Cardiac septum (tissue), 1 donor: Measurements from ENCODE around the gene ATOH8. TPM values are rescaled to one million over a fixed set of nuclear protein-coding genes. Genes with fewer than 3 reads are reported as not detected.
"Not testable (repeated sequence)": the region's sequence is repeated elsewhere in the genome, so short reads cannot be mapped to it uniquely, and the experiment has no call there.

Experiments
- DNase-seq: peaks from one replicate; pipeline ENCODE4 v3.0.0-alpha.2; 2020; ENCODE audit warnings: low spot score
- intact Hi-C: fragments of 100-400 bp; cut with DNase I; formaldehyde crosslinking; loops from one replicate; pipeline ENCODE4 v1.14.0; 2022
- total RNA-seq: library from RNA; stranded (reverse); fragmentation: NEBNext Ultra II Directional; extraction: Animal tissue kit (Norgen Biotek cat#: 25700); gene quantifications from one replicate; pipeline ENCODE4 v1.2.1, GENCODE V29; 2021
- donor health status: DM: no; HTN: no; CAD: no.

Gene ATOH8
- total RNA-seq, 1 donor from 2014 or later: 21.0 TPM

DNA sequence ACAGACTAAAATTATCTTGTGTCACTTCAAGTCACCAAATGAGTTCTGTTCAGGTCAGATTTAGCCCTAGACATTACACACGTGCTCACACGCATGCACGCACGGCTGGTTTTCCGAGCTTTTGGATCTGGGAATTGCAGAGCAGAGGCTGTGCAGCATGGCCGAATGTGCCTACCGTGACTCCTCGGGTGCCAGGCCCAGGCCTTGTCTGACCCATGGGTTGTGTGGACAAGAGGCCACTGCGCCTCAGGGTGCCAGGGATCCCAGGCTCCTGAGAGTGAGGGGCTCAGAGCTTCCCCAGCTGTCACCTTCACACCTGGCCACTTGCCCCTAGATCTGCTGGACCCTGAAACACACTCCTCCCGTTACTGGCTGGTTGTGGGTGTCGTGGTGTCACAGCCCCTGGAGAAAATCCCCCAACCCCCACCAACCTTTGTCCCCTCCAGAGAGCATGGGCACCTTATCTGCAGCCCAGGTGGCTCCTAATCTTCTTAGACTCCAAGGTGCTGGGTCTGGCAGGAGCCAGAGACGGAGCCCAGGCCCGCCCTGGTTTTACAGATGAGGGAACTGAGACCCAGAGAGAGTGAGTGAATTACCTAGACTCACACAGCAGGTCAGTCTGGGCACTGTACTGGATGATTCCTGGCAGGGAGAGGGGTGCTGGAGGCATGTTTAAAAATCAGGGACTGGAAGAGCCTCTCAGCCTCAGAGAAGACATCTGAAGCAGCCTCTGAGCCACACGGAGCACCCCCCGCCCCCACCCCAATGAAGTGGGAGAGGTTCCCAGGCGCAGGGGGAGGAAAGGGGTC lies 56.8 kb downstream of the ATOH8 start:
- intact Hi-C loops: no loop called here
- peak; percentile 73 for DNase-seq

DNA sequence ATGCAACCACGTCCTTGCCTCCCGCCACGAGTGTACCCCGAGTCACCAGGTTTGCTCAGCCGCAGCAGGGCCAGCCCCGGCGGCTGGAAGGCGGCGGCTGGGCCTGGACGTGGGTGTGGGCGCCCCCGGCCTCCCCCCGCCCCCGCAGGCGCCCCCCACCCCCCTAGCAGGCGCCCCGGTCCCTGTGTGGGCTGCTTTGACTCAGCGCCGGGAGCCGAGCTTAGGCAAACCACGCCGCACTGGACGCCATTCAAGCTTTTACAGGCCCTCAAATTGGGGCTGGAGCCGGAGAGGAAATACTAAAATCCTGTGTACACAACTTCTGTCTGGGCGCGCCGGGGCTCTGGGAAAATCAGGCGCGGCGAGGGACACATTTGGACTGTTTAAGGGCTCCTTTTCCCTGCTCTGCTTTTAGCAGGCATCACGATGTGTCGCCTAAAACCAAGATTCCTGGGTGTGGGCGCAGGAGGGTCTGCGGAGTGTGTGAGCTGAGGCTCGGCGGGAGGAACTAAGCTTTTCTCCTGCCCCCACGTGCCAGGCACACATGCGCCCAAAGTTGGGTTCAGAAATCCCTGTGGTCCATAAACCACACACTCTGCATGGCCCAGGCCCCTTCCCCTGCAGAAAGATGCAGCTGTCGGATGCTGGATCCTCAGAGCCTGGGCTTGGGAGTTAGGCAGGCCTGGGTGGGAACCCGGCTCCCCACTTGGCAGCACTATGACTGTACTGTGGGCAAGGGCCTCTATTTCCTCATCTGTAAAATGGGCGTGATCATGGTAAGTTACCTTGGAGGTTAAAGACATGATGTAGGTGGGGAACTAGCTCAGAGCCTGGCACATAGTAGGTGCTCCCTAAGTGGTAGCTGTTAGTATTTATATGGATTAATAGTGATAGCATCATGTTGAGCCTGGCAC lies 57.6 kb downstream of the ATOH8 start:
- intact Hi-C loops: no loop called here

DNA sequence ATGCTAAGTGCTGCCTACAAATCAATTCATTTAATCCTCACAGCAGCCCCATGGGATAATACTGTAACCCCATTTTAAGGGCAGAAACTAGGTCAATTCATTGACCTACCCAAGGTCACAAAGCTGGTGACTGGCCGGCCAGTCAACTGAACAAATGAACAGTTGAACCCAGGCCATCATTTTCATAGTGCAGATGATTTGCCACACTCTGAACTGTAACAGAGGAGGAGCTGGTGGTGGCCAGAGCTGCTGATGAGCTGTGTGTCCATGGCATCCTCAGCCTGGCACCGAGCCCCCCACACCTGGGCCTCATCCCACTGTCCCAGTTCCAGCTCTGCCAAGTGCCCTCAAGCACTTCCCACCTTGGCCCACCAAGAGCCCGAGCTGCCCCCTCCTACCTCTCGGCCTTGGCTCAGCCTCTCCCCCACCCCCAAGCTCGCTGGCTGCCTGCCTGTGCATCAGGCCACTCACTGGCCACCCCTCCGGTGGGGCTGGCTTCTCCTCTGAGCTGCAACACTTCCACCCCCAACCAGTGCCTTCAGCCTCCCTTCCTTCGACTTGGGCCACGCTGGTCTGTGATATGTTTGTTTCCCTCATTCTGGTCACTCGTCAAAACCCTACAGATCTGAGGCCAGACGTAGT lies 58.4 kb downstream of the ATOH8 start:
- intact Hi-C loops: no loop called here
- DNase-seq: no peak

More for the DNA sequence above, 57.6 kb downstream of the ATOH8 start:
- DNase-seq: no peak

DNA sequence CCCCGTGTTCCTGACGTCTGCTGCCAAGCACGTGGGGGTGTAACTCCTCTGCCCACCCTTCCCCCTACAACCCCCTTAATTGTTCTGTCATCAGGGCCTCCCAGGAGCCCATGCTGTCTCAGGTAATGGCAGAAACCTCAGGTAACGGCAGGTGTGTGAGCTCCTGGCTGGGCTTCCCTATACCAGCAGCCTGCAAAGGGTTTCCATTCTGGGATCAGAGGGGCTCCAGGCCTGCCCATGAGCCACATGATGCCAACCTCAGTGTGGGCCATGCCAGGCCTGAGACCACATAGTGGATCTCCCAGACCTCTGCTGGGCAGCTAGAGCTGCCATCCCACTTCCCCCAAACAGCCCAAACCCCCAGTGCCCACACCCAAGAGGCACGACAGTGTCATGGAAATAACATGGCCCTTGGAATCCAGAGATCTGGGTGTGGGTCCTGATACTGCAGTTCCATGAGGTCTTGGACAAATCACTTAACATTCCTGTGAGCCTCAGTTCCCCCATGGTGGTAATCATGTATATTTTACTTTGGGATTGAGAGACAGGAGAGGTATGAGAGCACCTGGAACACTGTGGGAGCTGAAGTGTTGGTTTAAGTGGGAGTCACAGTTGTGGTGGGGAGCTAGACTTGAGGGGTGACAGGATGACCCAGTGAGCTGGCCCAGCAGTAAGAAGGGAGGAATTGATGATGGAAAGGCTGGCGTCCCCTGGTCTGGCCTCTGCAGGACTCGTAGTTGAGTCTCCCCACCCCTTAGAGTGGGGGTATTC lies 59.6 kb downstream of the ATOH8 start:
- no peak for DNase-seq
- intact Hi-C loops: no loop called here

DNA sequence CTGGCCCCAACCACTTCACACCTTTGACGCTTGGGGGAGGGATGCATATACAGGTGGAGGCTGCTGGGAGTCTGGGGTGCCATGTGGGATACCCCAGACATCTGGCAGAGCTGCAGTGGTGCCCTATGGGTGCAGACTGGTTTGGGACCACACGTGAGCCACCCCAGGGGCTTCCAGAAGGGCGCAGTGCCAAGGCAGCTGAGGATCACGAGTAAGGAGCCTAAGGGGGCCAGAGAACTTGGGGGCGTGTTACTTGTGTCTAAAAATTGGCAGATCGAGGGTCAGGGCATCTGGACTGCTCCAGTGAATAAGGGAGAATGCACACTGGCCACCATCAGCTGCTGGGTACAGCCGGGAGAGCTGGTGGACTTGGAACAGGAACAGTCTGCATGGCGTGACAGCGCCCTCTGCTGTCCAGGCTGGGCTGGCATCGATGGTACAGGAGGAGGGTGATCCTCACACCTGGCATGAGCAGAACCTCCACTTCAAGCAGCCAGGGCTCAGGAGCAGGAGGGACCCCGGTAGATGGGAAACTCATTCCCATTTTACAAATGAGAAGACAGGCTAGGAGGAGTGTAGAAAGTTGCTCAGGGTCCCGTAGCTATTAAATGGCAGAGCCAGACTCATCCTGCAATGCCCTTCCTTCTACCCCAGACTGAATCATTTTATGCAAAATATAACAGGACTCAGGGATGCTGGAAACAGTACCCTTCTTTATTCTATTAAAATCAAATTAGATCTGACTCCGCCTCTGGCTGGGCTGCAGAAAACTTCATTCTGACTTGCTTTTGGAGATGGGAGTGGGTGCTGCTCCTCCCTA lies 60.4 kb downstream of the ATOH8 start:
- peak; percentile 95 for DNase-seq
- intact Hi-C loops: loop anchor here (1.0 to 2.0 kb wide), 3 partner anchors 63 to 177 kb away; no protein-coding TSS in a partner anchor

DNA sequence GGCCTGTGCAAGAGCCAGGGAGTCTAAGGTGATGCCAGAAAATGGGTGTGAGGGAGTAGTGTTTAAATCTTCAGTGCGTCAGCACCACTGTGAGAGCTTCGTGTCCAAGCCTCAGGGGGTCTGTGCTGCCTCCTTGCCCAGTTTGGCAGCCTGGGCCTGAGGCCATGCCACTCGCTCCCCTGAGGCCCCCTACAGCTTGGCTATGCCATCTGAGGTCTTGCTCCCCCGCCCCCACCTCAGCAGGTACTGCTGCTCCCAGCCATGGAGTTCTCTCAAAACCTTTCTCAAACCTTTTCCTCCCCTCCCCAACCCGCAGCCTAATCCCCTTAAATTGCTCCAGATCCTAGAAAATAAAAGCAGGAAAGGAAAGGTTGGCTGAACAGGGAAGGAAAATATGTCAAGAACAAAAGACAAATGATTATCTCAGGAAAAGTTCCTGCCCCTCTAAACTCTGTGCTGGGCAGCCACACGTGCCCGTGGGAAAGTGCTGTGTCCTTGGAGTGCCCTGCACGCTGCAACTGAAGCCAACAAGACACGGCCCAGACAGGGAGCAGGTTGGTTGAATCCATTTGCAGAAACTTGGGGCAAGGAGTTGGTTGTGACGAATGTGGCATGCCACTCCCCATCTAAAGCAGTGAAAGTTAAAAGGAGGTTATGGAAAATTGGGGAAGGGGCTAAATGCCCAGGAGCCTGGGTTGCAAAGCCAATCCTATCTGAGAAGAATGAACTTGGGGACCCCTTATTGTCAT lies 61.2 kb downstream of the ATOH8 start:
- intact Hi-C loops: loop anchor here (1.0 to 2.0 kb wide), 3 partner anchors 64 to 178 kb away; no protein-coding TSS in a partner anchor
- no peak for DNase-seq

DNA sequence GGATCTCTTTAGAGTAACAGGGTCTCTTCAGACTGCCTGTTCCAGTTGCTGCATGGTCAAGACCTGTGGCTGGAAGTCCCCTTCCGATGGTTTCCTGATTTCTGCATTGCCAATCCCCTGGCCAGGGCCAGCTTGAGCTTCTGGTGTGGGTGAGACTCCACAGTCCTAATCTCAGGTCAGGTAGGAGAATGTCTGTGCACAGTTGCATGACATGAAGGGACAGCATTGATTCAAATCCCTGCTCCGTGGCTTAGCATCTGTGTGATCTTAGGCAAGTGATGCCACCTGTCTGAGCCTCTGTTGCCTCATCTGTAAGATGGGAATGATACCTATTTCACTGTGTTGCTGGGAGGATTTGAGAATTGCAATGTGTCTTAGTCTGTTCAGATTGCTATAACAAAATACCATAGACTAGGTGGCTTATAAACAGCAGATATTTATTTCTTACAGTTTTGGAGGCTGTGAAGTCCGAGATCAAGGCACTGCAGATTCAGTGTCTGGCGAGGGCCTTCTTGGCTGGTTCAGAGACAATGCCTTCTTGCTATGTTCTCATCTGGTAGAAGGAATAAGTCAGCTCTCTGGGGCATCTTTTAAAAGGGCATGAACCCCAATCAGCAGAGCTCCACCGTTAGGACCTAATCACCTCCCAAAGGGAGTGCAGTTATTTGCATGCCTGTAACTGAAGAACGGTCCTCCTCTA lies 66.2 kb downstream of the ATOH8 start:
- intact Hi-C loops: no loop called here
- no peak for DNase-seq

DNA sequence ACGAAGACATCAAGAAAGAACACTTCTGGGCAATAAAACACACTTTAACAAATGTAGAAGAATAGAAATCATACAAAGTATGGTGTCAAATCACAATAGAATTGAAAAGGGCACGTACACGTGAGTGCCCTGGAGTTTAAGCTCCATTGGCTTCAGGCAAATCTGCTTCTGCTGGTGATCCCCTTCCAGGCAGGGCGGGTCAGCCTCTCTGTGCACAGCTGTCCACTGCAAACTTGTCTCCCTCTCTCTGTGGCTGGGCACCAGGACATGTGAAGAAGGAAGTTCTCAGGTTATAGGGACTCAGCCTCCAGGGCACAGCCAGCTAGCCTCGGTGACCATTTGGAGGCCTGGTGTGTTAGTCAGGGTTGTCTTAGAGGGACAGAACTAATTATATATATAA lies 69.0 kb downstream of the ATOH8 start:
- DNase-seq: no peak
- intact Hi-C loops: no loop called here

DNA sequence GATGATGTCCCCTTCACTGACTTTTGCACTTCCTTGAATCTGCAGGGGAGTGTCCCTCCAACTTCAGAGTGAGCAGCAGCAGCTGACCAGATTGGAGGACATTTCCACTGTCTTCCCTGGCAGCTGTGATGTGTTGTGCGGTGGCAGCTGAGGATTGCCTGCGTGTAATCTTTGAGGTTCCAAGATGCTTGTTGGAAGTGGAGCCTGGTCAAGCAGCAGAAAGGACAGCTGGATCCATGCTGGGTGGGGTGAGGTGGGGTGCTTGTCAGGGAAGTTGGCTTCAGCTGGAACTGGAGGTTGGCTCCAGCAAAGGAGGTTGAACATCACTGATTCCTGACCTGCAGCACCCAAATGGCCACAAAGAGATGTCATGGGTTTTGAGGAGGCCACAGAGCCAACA lies 70.2 kb downstream of the ATOH8 start:
- DNase-seq: no peak
- intact Hi-C loops: no loop called here

DNA sequence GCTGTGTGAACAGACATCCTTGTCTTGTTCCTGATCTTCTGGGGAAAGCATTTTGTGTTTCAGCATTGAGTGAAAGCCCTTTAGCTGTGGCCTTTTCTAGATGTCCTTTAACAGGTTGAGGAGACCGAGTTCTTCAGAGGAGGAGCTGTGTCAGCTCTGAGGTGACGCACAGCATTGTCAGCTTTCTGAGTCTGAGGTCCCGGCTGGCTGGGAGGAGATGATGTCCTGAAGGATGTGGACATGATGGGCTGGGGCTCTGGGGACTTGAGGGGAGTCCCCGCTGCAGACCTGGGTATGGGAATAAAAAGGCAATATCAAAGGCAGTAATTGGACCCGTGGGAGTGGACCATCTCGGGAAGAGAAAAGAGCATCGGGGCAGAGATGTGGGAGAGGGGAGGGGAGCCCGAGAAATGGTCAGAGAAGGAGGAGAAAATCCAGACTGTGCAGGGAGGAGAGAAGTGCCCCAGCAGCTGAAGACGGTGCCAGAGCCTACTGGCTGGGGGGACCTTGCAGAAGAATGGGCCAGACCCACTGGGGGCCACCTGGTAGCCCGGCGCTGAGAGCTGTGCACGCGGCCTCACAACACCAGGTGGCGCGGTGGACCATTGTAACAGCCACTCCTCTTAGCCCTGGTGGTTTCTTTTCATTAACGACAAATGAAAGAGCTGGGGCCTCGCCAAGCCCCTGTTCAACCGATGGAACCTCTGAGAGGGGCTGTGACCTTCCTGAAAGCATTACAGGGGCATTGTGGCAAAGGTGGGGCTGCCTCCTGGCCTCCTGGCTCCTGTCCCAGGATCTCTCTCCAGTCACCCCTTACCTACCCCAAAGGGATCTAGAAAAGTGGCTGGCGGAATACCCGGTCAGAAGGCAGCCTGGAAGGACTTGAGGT lies 73.4 kb downstream of the ATOH8 start:
- intact Hi-C loops: loop anchor here (1.0 to 2.0 kb wide), 2 partner anchors 62 to 253 kb away; partner anchors contain the start of gene ST3GAL5
- peak; percentile 79 for DNase-seq

DNA sequence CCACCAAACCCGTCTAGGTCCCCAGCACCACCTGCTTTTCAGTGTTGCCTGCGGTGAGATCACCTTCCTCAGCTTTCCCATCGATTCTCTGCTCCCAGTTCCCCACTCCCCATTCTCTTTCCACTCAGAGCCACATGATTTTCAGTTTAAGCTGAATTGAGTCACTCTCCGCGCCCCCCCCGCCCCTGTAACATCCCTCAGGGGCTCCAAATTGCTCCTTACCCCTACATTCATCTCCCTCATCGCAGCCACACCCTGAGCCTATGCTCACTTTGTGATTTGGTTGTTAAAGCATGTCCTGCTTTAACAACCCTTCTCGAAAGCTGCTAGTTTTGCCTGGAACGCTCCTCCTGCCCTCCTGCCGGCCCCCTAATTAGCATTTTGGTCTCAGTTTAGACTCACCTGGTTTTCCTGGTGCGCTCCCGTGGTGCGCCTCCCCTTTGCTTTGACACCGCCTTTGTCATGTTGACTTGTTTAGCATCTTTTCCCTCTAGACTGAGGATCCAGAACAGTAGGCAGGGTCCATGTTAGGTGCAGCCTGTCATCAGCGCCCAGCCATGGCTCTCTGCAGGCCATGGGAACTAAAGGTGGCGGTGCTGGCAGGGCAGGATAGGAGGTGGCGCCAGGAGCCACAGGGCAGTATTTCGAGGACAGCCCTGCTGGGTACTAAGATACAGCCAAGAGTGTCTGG lies 74.2 kb downstream of the ATOH8 start:
- DNase-seq: peak; percentile 38
- intact Hi-C loops: loop anchor here (1.0 to 2.0 kb wide), 2 partner anchors 61 to 252 kb away; partner anchors contain the start of gene ST3GAL5

DNA sequence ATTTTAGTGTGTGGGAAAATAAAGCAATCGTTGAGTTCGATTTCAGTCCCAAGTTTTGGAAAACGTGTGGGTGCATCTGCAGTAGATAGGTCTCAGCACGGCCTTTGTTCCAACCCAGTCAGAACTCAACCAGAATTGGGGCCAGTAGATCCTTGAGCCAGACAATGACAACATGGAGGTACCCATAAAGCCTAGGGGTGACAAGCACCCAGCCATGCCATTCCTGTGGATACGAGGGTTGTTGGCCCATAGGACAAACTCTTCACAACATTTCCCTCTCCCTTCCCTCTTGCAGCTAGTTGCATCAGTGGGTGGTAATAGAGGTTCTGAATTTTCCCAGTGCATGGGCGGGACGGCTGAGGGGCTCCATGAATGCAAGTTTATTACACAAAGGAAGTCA lies 74.9 kb downstream of the ATOH8 start:
- DNase-seq: peak; percentile 41
- intact Hi-C loops: no loop called here

DNA sequence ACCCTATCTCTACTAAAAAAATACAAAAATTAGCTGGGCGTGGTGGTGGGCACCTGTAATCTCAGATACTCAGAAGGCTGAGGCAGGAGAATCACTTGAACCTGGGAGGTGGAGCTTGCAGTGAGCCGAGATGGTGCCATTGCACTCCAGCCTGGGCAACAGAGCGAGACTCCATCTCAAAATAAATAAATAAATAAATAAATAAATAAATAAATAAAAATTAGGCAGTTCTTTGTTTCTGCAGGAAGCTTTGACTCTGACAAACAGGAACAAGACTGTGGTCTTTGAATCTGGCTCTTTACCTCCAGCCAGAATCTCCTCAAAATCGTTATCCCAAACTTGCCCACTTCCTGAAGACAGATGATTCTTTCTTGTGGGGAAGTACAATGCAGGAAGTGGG lies 75.6 kb downstream of the ATOH8 start:
- intact Hi-C loops, DNase-seq: not testable (repeated sequence)

DNA sequence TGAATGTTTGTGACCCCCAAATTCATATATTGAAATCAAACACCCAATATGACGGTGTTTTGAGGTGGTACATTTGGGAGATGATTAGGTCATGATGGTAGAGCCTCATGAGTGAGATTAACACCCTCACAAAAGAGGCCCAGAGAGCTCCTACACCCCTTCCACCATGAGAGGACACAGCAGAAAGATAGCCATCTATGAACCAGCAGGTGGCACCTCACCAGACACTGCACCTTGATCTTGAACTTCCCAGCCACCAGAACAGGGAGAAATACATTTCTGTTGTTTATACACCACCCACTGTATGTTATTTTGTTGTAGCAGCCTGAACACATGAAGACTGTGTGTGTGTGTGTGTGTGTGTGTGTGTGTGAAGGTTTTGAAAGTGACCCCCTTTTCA lies 76.9 kb downstream of the ATOH8 start:
- no peak for DNase-seq
- intact Hi-C loops: no loop called here

DNA sequence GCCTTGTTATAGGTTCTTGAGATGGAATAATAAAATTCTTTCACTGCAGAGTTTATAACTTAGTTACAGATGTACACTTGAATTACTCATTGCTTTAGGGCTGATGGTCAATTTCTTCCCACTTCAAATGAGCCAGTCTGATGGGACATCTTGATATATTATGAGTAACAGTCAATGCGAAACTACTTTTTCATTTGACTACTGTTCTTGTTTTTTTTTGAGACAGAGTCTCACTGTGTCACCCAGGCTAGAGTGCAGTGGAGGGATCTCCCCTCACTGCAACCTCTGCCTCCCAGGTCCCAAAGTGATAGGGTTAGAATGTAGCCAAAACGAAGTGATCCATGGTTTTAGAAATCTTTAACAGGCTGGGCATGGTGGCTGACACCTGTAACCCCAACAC lies 77.9 kb downstream of the ATOH8 start:
- intact Hi-C loops: no loop called here
- peak; percentile 27 for DNase-seq
